Lung (tissue), 12 donors: ENCODE measurements around the gene YBX2. TPM values are rescaled to one million over a fixed set of nuclear protein-coding genes. Genes with fewer than 3 reads are reported as not detected.

Experiments
- ATAC-seq: fragments of 200-7000 bp; cut with Tn5 transposase; one replicate; pipeline ENCODE4 v1.9.1; 2020; ENCODE audit warnings: moderate number of reproducible peaks; ENCODE audit not compliant: insufficient read depth, low FRiP score
- DNase-seq, 3 donors: peaks; one replicate each; pipeline ENCODE4 v3.0.0-alpha.2; 2013 to 2017
- H3K27ac ChIP-seq, 2 donors: one replicate each; pipeline ENCODE4 v1.5.1; 2013; ENCODE audit warnings: mild to moderate bottlenecking in 2 of 2, moderate library complexity in 2 of 2, control low read depth in 1 of 2, inconsistent platforms in 1 of 2, low read depth in 1 of 2, low read length in 1 of 2
- H3K27me3 ChIP-seq, 3 donors: one replicate each; pipeline ENCODE4 v1.5.1; 2013; ENCODE audit warnings: low read length in 2 of 3; ENCODE audit not compliant: control insufficient read depth in 3 of 3, insufficient read depth in 3 of 3
- H3K36me3 ChIP-seq, 4 donors: one replicate each; pipeline ENCODE4 v1.5.1; 2013; ENCODE audit warnings: low read length in 4 of 4, mild to moderate bottlenecking in 1 of 4, moderate library complexity in 1 of 4; ENCODE audit not compliant: control insufficient read depth in 4 of 4, insufficient read depth in 4 of 4
- H3K4me1 ChIP-seq, 5 donors: one replicate each; pipeline ENCODE4 v1.5.1; 2013; ENCODE audit warnings: low read length in 5 of 5, mild to moderate bottlenecking in 2 of 5, moderate library complexity in 1 of 5; ENCODE audit not compliant: control insufficient read depth in 5 of 5, insufficient read depth in 5 of 5
- H3K4me3 ChIP-seq: one replicate; pipeline ENCODE4 v1.5.1; 2013; ENCODE audit warnings: mild to moderate bottlenecking, control low read depth, moderate library complexity
- H3K9ac ChIP-seq, 2 donors: one replicate each; pipeline ENCODE4 v1.5.1; 2013; ENCODE audit warnings: low read length in 2 of 2, control low read depth in 1 of 2; ENCODE audit not compliant: insufficient read depth in 1 of 2
- H3K9me3 ChIP-seq, 4 donors: one replicate each; pipeline ENCODE4 v1.5.1; 2013; ENCODE audit warnings: low read length in 3 of 4, mild to moderate bottlenecking in 1 of 4, moderate library complexity in 1 of 4; ENCODE audit not compliant: control insufficient read depth in 4 of 4, insufficient read depth in 3 of 4
- WGBS, 2 donors: extraction: QIAGEN DNeasy Blood & Tissue Kit; methylation state at CpG; one replicate each; pipeline ENCODE4 v1.1.7; 2013; 5-methylcytosine and 5-hydroxymethylcytosine counted together
- polyA plus RNA-seq, 2 donors: library from polyadenylated mRNA; stranded (reverse); fragments of 200-250 nt; gene quantifications; one replicate each; pipeline ENCODE4 v1.2.1, GENCODE V29; 2013
- total RNA-seq, 2 donors: library from RNA; depleted of rRNA in 1 of 2; stranded (reverse); fragments of >200 nt in 1 of 2; gene quantifications; one replicate each; pipeline ENCODE4 v1.2.1, GENCODE V29; 2014 to 2021
- TF ChIP-seq, protein P1 (sequence below): IDR thresholded peaks from 2 replicates; pipeline ENCODE4 v1.5.1; 2012; ENCODE audit warnings: mild to moderate bottlenecking; ENCODE audit errors: control extremely low read depth, extremely low read depth
- donor health status: control.
- donor health status: control.
- donor health status: Bipolar disorder and iron deficiency.
- donor health status: healthy.
- donor health status: DM: yes; HTN: yes; CAD: no.

YBX2 gene
- total and polyA plus RNA-seq, 4 donors: 0.03 to 0.57 (median 0.40) TPM

DNA sequence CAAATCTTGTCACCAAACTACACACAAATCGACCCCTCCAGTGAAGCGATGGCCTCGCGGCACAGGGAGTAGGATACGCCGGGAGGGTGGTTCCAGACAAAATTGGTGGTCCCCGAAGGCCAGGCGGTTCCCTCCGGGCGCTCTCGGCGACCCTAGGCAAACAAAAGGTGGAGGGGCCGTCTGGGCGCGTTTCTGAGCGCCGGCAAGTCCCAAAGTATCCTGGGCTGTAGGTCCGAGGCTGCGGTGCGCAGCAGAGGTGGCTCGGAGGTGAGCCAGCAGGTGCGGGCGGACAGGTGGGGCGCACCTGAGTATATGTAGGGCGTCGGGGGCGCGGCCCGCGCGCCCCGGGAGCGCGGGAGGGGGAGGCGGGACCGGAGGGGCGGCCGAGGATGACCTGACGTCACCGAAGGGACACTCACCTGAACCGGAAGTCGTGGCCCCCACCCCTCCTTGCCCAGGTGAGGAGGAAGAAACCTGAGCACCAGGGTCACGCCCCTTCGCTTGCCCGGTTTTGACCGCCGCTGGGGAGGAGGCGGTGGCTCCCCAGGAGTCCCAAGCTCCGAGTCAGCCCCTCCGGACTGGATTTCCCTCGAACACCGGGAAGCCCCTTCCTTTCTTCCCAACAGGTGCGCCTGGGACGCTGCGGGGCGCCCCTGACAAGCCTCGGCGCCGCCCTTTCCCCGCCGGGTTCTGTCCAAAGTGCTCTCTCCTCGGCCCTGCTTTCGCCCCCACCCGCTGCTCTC is 32.1 kb downstream of the YBX2 start, which contains the start of gene CLDN7:
Gene CLDN7 (minus strand): TSS at position 287 of the 743 bp plus-strand sequence. CDS start 435 bp downstream, outside the sequence.
- WGBS, 2 donors: 9% methylated on average over 52 to 64 of the region's 64 CpGs
- peaks cover 0 to 10% (median 3%) of the 10 kb centered on the region in 4 donors for H3K36me3 ChIP-seq
- H3K4me1 ChIP-seq: peaks cover 0 to 11% (median 0%) of the 10 kb centered on the region in 5 donors
- TF ChIP-seq, protein P1, sequence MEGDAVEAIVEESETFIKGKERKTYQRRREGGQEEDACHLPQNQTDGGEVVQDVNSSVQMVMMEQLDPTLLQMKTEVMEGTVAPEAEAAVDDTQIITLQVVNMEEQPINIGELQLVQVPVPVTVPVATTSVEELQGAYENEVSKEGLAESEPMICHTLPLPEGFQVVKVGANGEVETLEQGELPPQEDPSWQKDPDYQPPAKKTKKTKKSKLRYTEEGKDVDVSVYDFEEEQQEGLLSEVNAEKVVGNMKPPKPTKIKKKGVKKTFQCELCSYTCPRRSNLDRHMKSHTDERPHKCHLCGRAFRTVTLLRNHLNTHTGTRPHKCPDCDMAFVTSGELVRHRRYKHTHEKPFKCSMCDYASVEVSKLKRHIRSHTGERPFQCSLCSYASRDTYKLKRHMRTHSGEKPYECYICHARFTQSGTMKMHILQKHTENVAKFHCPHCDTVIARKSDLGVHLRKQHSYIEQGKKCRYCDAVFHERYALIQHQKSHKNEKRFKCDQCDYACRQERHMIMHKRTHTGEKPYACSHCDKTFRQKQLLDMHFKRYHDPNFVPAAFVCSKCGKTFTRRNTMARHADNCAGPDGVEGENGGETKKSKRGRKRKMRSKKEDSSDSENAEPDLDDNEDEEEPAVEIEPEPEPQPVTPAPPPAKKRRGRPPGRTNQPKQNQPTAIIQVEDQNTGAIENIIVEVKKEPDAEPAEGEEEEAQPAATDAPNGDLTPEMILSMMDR: no peak
- no peaks in the 10 kb centered on the region for H3K9me3 ChIP-seq
- peak; percentile 57 to 86 (median 84) for DNase-seq
- H3K27me3 ChIP-seq: peaks cover 0 to 23% (median 18%) of the 10 kb centered on the region in 3 donors
- peak; percentile 56 for ATAC-seq
- H3K27ac ChIP-seq: peak within 1 kb of the TSS in 1 of 2 donors; percentile 90
- H3K4me3 ChIP-seq: peak within 1 kb of the TSS; percentile 57
- peak within 1 kb of the TSS; percentile 53 to 68 for H3K9ac ChIP-seq

DNA sequence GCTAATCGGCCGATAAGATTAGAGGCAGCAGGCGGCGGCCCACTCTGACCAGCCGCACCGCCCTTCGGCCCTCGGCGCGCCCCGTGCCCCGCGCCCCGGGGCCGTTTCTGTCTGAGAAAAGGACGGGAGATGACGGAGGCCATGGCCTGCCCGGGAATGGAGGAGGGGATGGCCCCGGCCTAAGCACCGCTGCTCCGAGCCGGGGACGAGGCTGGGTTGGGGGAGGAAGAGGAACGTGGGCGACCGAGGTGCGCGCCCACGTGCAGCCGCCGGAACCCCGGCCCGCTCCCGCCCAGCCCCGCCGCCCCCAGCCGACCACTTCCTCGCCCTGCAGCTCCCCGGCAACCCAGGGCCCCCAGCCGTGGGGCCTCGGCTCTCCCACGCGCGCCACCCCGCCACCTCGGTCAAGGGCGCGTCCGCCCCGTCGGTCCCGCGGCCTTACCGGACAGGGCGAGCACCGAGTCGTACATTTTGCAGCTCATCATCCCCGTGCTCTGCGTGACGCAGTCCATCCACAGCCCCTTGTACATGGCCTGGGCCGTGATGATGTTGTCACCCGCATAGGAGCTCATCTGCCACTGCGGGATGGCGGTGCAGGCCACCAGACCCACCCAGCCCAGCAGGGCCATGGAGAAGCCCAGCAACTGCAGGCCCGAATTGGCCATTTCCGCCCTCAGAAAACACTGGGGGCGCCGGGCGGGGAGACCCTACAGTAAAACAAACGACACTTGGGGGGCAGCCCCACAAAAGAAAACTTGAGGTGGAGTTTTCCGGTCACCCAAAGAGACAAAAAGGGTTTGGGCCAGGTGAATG is 32.9 kb downstream of the YBX2 start:
- peaks cover 0 to 15% (median 4%) of the 10 kb centered on the region in 4 donors for H3K36me3 ChIP-seq
- H3K4me1 ChIP-seq: peaks cover 0 to 11% (median 0%) of the 10 kb centered on the region in 5 donors
- TF ChIP-seq, protein P1: no peak
- ATAC-seq (peak; percentile 3), DNase-seq (no peak)
- peak overlapping the region; percentile 57 for H3K4me3 ChIP-seq
- H3K27ac ChIP-seq: peak overlapping the region in 1 of 2 donors; percentile 90
- H3K9ac ChIP-seq: peak overlapping the region; percentile 53 to 68
- H3K9me3 ChIP-seq: no peaks in the 10 kb centered on the region
- peaks cover 0 to 23% (median 18%) of the 10 kb centered on the region in 3 donors for H3K27me3 ChIP-seq
- WGBS, 2 donors: 10 to 11% methylated on average over 50 to 71 of the region's 71 CpGs

DNA sequence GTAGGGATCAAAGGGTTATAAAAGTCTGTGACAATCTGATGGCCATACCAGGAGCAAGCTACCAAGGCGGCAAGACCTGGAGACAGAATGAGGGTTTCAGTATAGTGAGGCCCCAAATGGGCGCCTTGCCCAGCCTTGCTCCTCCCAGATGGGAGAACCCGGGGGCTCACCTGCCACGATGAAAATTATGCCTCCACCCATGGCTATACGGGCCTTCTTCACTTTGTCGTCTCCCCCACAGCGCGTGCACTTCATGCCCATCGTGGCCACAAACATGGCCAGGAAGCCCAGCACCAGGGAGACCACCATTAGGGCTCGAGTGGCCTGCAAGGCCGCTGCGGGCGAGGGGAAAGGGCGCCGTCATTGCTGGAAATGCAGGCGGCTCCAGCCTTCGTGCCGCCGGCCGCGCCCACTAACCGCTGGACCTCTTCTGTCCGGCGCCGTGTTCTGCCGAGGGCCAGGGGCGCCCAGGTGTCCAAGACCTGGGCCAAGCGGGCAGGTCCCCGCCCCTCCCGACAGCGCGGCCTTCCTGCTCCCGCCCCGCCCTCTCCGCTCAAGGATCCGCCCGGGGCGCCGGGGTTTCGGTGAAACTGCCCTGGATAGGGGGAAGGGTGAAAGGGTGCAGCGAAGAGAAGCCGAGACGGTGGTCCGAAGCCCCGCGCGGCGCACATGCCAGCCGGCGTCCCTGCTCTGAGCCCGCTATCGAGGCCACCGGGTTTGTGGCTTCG is 33.6 kb downstream of the YBX2 start:
- peak overlapping the region in 1 of 2 donors; percentile 31 for H3K9ac ChIP-seq
- TF ChIP-seq, protein P1: no peak
- peak; percentile 63 for ATAC-seq

More for the DNA sequence above, 33.6 kb downstream of the YBX2 start:
- Histone ChIP-seq H3K4me3 (peak overlapping the region; percentile 57), H3K36me3 (peaks cover 0 to 18% (median 7%) of the 10 kb centered on the region in 4 donors), H3K4me1 (peaks cover 0 to 11% (median 0%) of the 10 kb centered on the region in 5 donors), H3K9me3 (no peaks in the 10 kb centered on the region), H3K27me3 (peaks cover 0 to 23% (median 18%) of the 10 kb centered on the region in 3 donors), H3K27ac (peak overlapping the region in 1 of 2 donors; percentile 90)
- DNase-seq: peak; percentile 38 to 58 (median 47)
- 7 to 13% methylated on average over 30 to 54 of the region's 54 CpGs for WGBS, 2 donors
